Thyroid gland (tissue), 4 donors: ENCODE measurements around the gene UBE2I. TPM values are rescaled to one million over a fixed set of nuclear protein-coding genes. Genes with fewer than 3 reads are reported as not detected.

Experiments
- DNase-seq, 2 donors: peaks; one replicate each; pipeline ENCODE4 v3.0.0-alpha.2; 2019
- H3K27ac ChIP-seq, 3 donors: fragments of 200-600 bp; sonication (generic); 1 replicate in 2 of 3; 2 replicates in 1 of 3; pipeline ENCODE4 v1.5.1; 2016 to 2019; ENCODE audit warnings: mild to moderate bottlenecking in 1 of 3, moderate library complexity in 1 of 3
- H3K27me3 ChIP-seq: fragments of 200-600 bp; sonication (generic); one replicate; pipeline ENCODE4 v1.5.1; 2019
- H3K36me3 ChIP-seq, 2 donors: fragments of 200-600 bp; sonication (generic); one replicate each; pipeline ENCODE4 v1.5.1; 2016 to 2019
- H3K4me1 ChIP-seq, 2 donors: fragments of 200-600 bp; sonication (generic); one replicate each; pipeline ENCODE4 v1.5.1; 2017 to 2019
- H3K4me3 ChIP-seq, 3 donors: fragments of 200-600 bp; sonication (generic); replicated peaks in 1 of 3; 1 replicate in 2 of 3; 2 replicates in 1 of 3; pipeline ENCODE4 v1.5.1; 2016; ENCODE audit warnings: mild to moderate bottlenecking in 1 of 3
- H3K9me3 ChIP-seq: fragments of 200-600 bp; sonication (generic); one replicate; pipeline ENCODE4 v1.5.1; 2017
- POLR2A ChIP-seq, 2 donors: fragments of 450-650 bp; IDR thresholded peaks; one replicate each; pipeline ENCODE4 v1.6.1; 2017; ENCODE audit warnings: antibody characterized with exemption in 2 of 2, mild to moderate bottlenecking in 2 of 2, moderate library complexity in 1 of 2
- WGBS, 2 donors: methylation state at CpG; one replicate each; pipeline ENCODE4 v1.1.5; 2017; 5-methylcytosine and 5-hydroxymethylcytosine counted together
- intact Hi-C: fragments of 100-400 bp; cut with DNase I; formaldehyde crosslinking; loops from one replicate; pipeline ENCODE4 v1.15.1; 2023
- total RNA-seq, 4 donors: library from RNA; depleted of rRNA; stranded (reverse); fragments of >200 nt; gene quantifications; one replicate each; pipeline ENCODE4 v1.2.3, GENCODE V29; 2016
- TF ChIP-seq, protein P1 (sequence below), 6 experiments: fragments of 200-600 bp in 3 of 6; fragments of 450-650 bp in 3 of 6; sonication (generic) in 3 of 6; IDR thresholded peaks; one replicate each; pipeline ENCODE4 v1.5.1; 2016 to 2019; ENCODE audit warnings: antibody characterized with exemption in 6 of 6, mild to moderate bottlenecking in 2 of 6, inconsistent platforms in 1 of 6, moderate library complexity in 1 of 6

The UBE2I gene
- total RNA-seq, 4 donors from 2014 or later: 43.4 to 107 (median 79.6) TPM

DNA sequence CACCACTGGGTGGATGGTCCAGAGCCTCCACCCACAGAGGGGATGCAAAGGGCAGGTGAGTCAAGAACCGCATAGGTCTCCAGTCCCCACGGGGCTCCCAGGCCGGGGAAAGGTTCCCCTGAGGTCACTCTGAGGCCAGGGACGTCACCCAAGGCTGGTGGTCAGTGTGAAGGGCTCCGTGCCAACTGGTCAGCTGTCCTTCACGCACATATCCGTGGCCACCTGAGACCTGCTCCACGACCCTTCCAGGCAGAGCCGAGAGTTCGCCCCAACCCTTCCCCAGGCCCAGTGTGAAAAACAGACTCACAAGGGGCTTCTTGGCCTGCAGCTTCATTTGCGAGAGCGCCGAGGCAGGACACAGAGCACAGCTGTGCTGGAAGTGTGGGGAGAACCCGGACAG, 39.5 kb downstream of the UBE2I start:
- Histone ChIP-seq H3K27ac (no peak overlapping the region), H3K36me3 (peaks cover 12 to 16% of the 10 kb centered on the region in 2 donors), H3K4me1 (peaks cover 18 to 23% of the 10 kb centered on the region in 2 donors), H3K9me3 (no peaks in the 10 kb centered on the region), H3K4me3 (no peak overlapping the region), H3K27me3 (no peaks in the 10 kb centered on the region)
- WGBS, 2 donors: 85 to 87% methylated on average over 7 to 8 of the region's 14 CpGs
- TF ChIP-seq, protein P1, sequence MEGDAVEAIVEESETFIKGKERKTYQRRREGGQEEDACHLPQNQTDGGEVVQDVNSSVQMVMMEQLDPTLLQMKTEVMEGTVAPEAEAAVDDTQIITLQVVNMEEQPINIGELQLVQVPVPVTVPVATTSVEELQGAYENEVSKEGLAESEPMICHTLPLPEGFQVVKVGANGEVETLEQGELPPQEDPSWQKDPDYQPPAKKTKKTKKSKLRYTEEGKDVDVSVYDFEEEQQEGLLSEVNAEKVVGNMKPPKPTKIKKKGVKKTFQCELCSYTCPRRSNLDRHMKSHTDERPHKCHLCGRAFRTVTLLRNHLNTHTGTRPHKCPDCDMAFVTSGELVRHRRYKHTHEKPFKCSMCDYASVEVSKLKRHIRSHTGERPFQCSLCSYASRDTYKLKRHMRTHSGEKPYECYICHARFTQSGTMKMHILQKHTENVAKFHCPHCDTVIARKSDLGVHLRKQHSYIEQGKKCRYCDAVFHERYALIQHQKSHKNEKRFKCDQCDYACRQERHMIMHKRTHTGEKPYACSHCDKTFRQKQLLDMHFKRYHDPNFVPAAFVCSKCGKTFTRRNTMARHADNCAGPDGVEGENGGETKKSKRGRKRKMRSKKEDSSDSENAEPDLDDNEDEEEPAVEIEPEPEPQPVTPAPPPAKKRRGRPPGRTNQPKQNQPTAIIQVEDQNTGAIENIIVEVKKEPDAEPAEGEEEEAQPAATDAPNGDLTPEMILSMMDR (IDR thresholded peaks at IDR 0.05): no peak
- no peak for TF ChIP-seq POLR2A (IDR thresholded peaks at IDR 0.05)
- DNase-seq: no peak
- intact Hi-C loops: loop anchor here (10.0 kb wide), 1 partner anchor 126 kb away; the partner anchor contains the start of gene CLCN7

DNA sequence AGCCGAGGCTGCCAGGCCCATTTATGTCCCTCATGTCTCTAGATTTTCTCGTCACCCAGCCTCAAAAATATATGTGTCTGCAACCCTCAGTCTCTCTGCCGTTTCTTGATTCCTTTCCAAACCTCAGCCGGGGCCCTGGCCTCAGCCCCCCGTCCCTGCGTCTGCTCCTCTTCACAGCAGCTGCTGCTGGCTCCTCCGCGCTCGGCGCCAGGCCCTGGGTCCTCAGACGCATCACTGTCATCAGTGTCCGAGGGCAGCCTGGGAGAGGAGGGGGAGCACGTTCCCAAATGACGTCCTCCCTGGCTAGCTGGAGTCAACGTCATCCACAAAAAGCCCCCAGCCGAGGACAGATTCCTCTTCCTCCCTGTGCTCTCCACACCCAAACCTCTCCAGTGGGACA, 39.9 kb downstream of the UBE2I start:
- no peaks in the 10 kb centered on the region for H3K27me3 ChIP-seq
- DNase-seq: no peak
- no peaks in the 10 kb centered on the region for H3K9me3 ChIP-seq
- peaks cover 18 to 23% of the 10 kb centered on the region in 2 donors for H3K4me1 ChIP-seq
- H3K4me3 ChIP-seq: no peak overlapping the region
- intact Hi-C loops: loop anchor here (10.0 kb wide), 1 partner anchor 125 kb away; the partner anchor contains the start of gene CLCN7
- no peak for TF ChIP-seq POLR2A (IDR thresholded peaks at IDR 0.05)
- TF ChIP-seq, protein P1 (IDR thresholded peaks at IDR 0.05): no peak
- H3K36me3 ChIP-seq: peaks cover 12 to 16% of the 10 kb centered on the region in 2 donors
- H3K27ac ChIP-seq: no peak overlapping the region
- 86 to 94% methylated on average over 16 of the region's 16 CpGs for WGBS, 2 donors

DNA sequence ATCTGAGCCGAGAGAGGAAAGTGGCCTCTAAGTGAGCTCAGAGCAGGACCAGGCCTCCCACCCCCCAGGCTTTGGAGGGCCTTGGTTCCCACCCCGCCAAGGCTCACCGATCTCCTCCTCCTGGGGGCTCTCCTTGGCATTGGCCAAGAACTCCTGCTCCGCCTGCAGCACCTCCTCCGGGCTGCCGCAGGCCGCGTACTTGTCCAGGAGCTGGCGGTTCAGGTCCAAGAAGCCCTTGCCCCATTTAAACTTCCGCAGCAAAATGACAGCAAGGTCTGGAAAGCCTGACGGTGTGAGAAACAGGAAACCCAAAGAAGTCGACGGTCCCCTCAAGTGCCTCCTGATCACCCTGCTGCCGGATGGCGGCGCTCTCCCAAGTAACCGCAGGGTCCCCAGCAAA, 40.5 kb downstream of the UBE2I start:
- H3K27ac ChIP-seq: no peak overlapping the region
- 91 to 94% methylated on average over 14 to 17 of the region's 17 CpGs for WGBS, 2 donors
- H3K27me3 ChIP-seq: no peaks in the 10 kb centered on the region
- peaks cover 18 to 23% of the 10 kb centered on the region in 2 donors for H3K4me1 ChIP-seq
- DNase-seq: no peak
- H3K4me3 ChIP-seq: no peak overlapping the region
- intact Hi-C loops: loop anchor here (5.0 to 10.0 kb wide), 3 partner anchors 38 to 125 kb away; partner anchors contain the start of gene CLCN7
- H3K9me3 ChIP-seq: no peaks in the 10 kb centered on the region
- peaks cover 12 to 16% of the 10 kb centered on the region in 2 donors for H3K36me3 ChIP-seq
- TF ChIP-seq POLR2A (IDR thresholded peaks at IDR 0.05): no peak
- TF ChIP-seq, protein P1 (IDR thresholded peaks at IDR 0.05): no peak

DNA sequence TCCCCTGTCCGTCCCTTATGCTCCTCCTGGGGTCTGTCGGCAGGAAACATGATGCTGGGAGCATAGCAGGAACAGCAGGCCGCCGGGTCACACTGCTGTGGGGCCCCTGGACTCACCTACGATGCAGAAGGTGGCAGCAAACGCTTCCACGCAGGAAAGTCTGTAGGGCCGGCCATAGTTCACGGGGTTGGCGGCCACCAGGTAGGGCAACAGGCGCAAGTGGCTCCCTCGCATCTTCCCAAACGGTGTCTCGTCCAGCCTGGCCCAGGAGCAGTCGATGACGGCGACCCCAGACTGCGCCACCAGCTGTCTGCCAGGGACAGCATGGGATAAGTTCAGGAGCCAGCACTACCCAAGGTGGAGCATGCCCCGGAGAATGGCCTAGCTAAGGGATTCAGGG, 41.3 kb downstream of the UBE2I start:
- Histone ChIP-seq H3K4me3 (peak overlapping the region in 2 of 3 donors; percentile 43 to 95), H3K27ac (no peak overlapping the region), H3K9me3 (no peaks in the 10 kb centered on the region), H3K27me3 (no peaks in the 10 kb centered on the region), H3K36me3 (peaks cover 12 to 16% of the 10 kb centered on the region in 2 donors), H3K4me1 (peaks cover 18 to 23% of the 10 kb centered on the region in 2 donors)
- intact Hi-C loops: loop anchor here (5.0 kb wide), 2 partner anchors 38 to 57 kb away; no protein-coding TSS in a partner anchor
- no peak for TF ChIP-seq POLR2A (IDR thresholded peaks at IDR 0.05)
- TF ChIP-seq, protein P1 (IDR thresholded peaks at IDR 0.05): no peak
- WGBS, 2 donors: 86 to 90% methylated on average over 9 to 18 of the region's 19 CpGs
- DNase-seq: no peak

DNA sequence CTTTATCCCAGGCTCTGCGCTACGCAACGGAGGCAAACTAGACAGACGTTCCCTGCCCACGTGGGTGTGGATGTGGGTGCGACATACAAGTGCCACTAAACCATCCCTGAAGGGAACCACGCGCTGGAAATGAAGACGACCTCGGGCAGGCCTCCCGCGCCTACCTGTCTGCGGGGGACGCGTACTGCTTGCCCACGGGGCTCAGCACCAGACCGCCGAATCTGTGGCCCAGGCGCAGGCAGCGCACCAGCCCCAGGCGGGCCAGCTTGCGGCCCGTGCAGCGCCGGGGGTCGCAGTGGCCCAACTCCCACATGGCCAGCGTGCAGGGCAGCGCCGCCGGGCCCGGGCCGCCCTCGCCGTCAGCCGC, 41.8 kb downstream of the UBE2I start:
- intact Hi-C loops: loop anchor here (5.0 kb wide), 2 partner anchors 39 to 56 kb away; no protein-coding TSS in a partner anchor
- Histone ChIP-seq H3K27me3 (no peaks in the 10 kb centered on the region), H3K27ac (peak overlapping the region in 1 of 3 donors; percentile 49), H3K36me3 (peaks cover 12 to 16% of the 10 kb centered on the region in 2 donors), H3K4me3 (peak overlapping the region; percentile 43 to 97 (median 95)), H3K4me1 (peaks cover 18 to 23% of the 10 kb centered on the region in 2 donors), H3K9me3 (no peaks in the 10 kb centered on the region)
- TF ChIP-seq, protein P1 (IDR thresholded peaks at IDR 0.05): no peak
- no peak for TF ChIP-seq POLR2A (IDR thresholded peaks at IDR 0.05)
- 0 to 2% methylated on average over 7 to 14 of the region's 35 CpGs for WGBS, 2 donors
- DNase-seq: no peak
